Heart left ventricle (tissue), 13 donors: ENCODE results near the gene RAB44.

Experiments
- CTCF ChIP-seq, 12 donors: fragments of 200-600 bp; sonication (generic) in 4 of 12; IDR thresholded peaks; one replicate each; pipeline versions ENCODE4 v1.5.0 to v1.8.0; 2018 to 2022; ENCODE audit warnings: antibody characterized with exemption in 12 of 12, mild to moderate bottlenecking in 5 of 12
- POLR2A ChIP-seq, 2 donors: fragments of 450-650 bp; IDR thresholded peaks; one replicate each; pipeline ENCODE4 v1.6.1; 2017; ENCODE audit warnings: antibody characterized with exemption in 2 of 2, mild to moderate bottlenecking in 2 of 2, moderate library complexity in 2 of 2
- donor health status: ischemic (EF 13 %, LVEDD 7.1; RV severe dilation, severe dysfunction).
- donor health status: DM: no; HTN: yes; CAD: no.
- donor health status: DM: no; HTN: no; CAD: no.
- donor health status: ischemic (EF 25% LVEDD 6.9; RV normal size, moderate dysfunction).
- donor health status: ischemic (EF 25% LVEDD 5.7; RV mildly dilated, moderate dysfunction).
- donor health status: ischemic (EF 35%, LVEDD 5.7; RV mildly dilated, moderate dysfunction).
- donor health status: nonischemic (EF 11% LVEDD 7.7; RV severe dilation, severe dysfunction).
- donor health status: DM: yes; HTN: yes; CAD: no.
- donor health status: PGD.
- donor health status: ischemic (EF 29% LVEDD 5.4; RV normal size, mild dysfunction).
- donor health status: nonischemic (EF 23%, LVEDD 6.1; RV moderate dilation, normal function).

GRCh38 chr6:36692220-36692619 is 5.4 kb upstream of the RAB44 start:
- no peak for TF ChIP-seq CTCF (IDR thresholded peaks at IDR 0.05)
- no peak for TF ChIP-seq POLR2A (IDR thresholded peaks at IDR 0.05)
